ENCODE results near the gene TMEM179.

DNA sequence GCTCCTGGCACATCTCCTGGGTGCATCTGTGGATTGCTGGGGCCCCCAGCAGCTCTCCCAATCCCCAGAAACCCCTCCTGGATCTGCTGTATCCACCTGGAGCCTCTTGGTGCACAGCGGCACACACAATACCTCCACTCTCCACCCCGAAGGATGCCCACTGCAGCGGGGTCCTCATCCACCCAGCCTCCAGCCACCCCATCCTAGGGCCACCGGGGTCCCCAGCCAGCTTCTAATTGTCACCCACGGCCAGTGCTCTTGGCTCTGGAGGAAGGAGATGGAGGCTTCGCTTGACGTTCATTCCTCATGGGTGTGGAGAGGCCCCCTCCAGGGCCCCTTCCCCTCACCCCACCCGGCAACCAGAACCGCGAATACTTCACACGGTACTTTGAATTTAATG lies 31.6 kb upstream of the TMEM179 start:
- TF ChIP-seq, protein P1, sequence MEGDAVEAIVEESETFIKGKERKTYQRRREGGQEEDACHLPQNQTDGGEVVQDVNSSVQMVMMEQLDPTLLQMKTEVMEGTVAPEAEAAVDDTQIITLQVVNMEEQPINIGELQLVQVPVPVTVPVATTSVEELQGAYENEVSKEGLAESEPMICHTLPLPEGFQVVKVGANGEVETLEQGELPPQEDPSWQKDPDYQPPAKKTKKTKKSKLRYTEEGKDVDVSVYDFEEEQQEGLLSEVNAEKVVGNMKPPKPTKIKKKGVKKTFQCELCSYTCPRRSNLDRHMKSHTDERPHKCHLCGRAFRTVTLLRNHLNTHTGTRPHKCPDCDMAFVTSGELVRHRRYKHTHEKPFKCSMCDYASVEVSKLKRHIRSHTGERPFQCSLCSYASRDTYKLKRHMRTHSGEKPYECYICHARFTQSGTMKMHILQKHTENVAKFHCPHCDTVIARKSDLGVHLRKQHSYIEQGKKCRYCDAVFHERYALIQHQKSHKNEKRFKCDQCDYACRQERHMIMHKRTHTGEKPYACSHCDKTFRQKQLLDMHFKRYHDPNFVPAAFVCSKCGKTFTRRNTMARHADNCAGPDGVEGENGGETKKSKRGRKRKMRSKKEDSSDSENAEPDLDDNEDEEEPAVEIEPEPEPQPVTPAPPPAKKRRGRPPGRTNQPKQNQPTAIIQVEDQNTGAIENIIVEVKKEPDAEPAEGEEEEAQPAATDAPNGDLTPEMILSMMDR (IDR thresholded peaks at IDR 0.05), result no peak
- no peak for TF ChIP-seq POLR2A (IDR thresholded peaks at IDR 0.05)

Data from upper lobe of left lung (tissue), 4 donors.